ENCODE results near the gene TMEM126B.
"Not testable (repeated sequence)": the region's sequence is repeated elsewhere in the genome, so short reads cannot be mapped to it uniquely, and the experiment has no call there.

TMEM126B gene

DNA sequence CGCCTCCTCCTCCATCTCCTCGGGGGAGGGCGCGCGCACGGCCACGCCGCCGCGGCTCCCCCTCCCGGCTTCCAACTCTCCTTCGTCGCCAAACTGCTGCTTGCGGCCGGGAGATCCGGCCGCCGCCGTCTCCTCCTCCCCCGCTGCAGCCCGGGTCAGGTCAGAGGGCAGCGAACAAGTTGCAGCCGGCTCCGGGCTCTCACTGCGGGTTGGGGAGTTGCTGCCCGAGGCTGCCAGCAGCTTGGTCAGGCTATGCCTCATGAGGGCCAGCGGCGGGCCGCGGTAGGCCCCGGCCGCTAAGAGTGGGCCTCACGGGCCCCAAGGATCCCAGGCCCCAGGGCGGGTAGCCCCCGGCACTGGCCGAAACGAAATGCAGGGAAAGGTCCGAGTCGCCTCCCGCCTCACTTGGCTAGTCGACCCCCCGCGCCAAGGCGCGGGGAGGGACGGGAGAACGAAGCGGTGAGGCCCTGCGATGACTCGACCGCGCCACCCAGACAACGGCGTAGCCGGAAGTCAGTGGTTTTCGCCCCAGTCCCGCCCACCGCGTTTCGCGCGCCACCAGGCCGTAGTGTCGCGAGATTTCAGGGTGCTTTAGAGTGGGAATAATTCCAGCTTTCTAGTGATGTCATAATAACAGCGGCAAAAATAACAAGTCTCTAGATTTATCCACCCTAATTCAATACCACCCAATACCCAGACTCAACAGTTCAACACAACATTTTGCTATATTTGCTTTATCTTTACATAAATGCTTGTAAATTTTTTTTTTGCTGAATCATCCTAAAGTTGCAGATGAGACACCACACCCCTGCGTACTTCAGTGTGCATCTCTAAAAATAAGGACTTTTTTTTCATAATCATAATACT lies 36.5 kb downstream of the TMEM126B start, which contains the start of gene CREBZF:
Gene CREBZF, minus strand, starts transcription at position 515 of the 867 bp plus-strand sequence. Its CDS starts 254 bp downstream, at position 261.
- Histone ChIP-seq H3K9ac (ENCODE audit: low read length in 2 of 2) (peak within 1 kb of the TSS; percentile 97 to 98), H3K4me3 (ENCODE audit: low read length in 2 of 2) (peak within 1 kb of the TSS; percentile 91 to 92), H3K4me1 (ENCODE audit: control insufficient read depth, insufficient read depth, low read length) (no peaks in the 10 kb centered on the region), H3K27me3 (ENCODE audit: control insufficient read depth in 1 of 2, insufficient read depth in 2 of 2, low read length in 2 of 2) (no peaks in the 10 kb centered on the region), H3K36me3 (ENCODE audit: control insufficient read depth in 2 of 2, insufficient read depth in 2 of 2, low read length in 2 of 2) (peaks cover 0 to 5% of the 10 kb centered on the region in 2 donors), H3K9me3 (ENCODE audit: control insufficient read depth in 2 of 2, low read length in 2 of 2) (no peaks in the 10 kb centered on the region), H3K27ac (ENCODE audit: low read length) (peak within 1 kb of the TSS; percentile 96)

DNA sequence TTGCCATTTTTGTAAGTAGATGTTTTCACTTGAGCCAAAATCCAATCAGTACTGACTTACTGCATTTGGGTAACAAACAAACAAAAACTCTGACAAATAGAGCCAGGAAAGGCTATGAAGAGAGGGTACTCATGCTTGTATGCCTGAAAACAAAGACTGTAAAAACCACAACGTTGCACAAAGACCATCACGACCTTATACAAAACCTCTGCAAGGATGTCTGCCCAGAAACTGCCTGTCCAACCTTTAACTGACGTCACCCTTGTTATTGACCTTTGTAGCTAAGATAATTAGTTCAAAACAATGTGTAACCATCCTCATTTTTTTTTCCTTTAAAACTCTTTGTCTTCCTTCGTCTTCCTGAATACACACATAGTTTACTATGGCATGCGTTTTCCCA lies 37.3 kb downstream of the TMEM126B start:
- Histone ChIP-seq H3K36me3 (ENCODE audit: control insufficient read depth in 2 of 2, insufficient read depth in 2 of 2, low read length in 2 of 2) (no peaks in the 10 kb centered on the region), H3K4me1 (ENCODE audit: control insufficient read depth, insufficient read depth, low read length) (no peaks in the 10 kb centered on the region), H3K27me3 (ENCODE audit: control insufficient read depth in 1 of 2, insufficient read depth in 2 of 2, low read length in 2 of 2) (no peaks in the 10 kb centered on the region), H3K27ac (ENCODE audit: low read length) (no peak overlapping the region), H3K4me3 (ENCODE audit: low read length in 2 of 2) (no peak overlapping the region), H3K9ac (ENCODE audit: low read length in 2 of 2) (no peak overlapping the region), H3K9me3 (ENCODE audit: control insufficient read depth in 2 of 2, low read length in 2 of 2) (no peaks in the 10 kb centered on the region)

DNA sequence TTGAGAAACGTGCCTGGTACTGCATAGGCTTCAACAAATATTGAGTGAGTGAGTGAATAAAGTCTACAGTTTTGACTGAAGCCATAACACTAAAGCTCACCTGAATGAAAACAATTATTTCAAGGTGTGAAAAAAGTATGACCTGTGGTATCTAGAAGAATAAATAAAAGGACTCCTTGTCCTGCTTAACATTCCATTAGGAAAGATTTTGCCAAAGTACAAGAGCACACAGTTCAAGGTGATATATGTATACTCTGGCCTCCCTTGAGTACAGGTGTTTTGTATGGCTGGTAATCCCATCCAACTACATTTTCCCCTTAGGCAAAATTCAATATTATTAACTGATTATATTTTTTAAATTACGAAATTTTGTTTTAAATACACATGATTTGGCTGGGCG lies 38.3 kb downstream of the TMEM126B start:
- Histone ChIP-seq H3K36me3 (ENCODE audit: control insufficient read depth in 2 of 2, insufficient read depth in 2 of 2, low read length in 2 of 2) (no peaks in the 10 kb centered on the region), H3K27ac (ENCODE audit: low read length) (no peak overlapping the region), H3K4me1 (ENCODE audit: control insufficient read depth, insufficient read depth, low read length) (no peaks in the 10 kb centered on the region), H3K27me3 (ENCODE audit: control insufficient read depth in 1 of 2, insufficient read depth in 2 of 2, low read length in 2 of 2) (no peaks in the 10 kb centered on the region), H3K9me3 (ENCODE audit: control insufficient read depth in 2 of 2, low read length in 2 of 2) (no peaks in the 10 kb centered on the region), H3K4me3 (ENCODE audit: low read length in 2 of 2) (no peak overlapping the region), H3K9ac (ENCODE audit: low read length in 2 of 2) (no peak overlapping the region)

DNA sequence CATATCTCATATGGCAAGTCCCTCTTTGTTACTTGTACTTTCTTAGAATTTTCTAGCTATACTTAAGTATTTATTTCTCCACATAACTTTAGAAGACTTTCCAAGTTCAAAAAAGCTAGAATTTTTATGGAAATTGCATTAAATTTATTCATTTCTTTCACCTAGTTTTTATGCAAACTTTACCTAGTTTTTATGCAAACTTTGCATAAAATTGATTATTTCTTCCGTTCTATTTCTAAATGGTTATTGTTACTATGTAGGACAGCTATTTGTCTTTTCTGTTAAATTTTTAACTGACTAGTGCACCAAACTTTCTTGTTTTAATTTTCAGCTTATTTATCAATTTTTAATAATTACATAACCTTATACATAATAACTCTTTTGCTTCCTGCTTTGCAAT lies 39.8 kb downstream of the TMEM126B start:
- H3K9ac ChIP-seq (ENCODE audit: low read length in 2 of 2) = no peak overlapping the region
- no peaks in the 10 kb centered on the region for H3K27me3 ChIP-seq (ENCODE audit: control insufficient read depth in 1 of 2, insufficient read depth in 2 of 2, low read length in 2 of 2)
- no peaks in the 10 kb centered on the region for H3K9me3 ChIP-seq (ENCODE audit: control insufficient read depth in 2 of 2, low read length in 2 of 2)
- no peak overlapping the region for H3K4me3 ChIP-seq (ENCODE audit: low read length in 2 of 2)
- H3K36me3 ChIP-seq (ENCODE audit: control insufficient read depth in 2 of 2, insufficient read depth in 2 of 2, low read length in 2 of 2) = no peaks in the 10 kb centered on the region
- no peaks in the 10 kb centered on the region for H3K4me1 ChIP-seq (ENCODE audit: control insufficient read depth, insufficient read depth, low read length)
- H3K27ac ChIP-seq (ENCODE audit: low read length) = no peak overlapping the region

DNA sequence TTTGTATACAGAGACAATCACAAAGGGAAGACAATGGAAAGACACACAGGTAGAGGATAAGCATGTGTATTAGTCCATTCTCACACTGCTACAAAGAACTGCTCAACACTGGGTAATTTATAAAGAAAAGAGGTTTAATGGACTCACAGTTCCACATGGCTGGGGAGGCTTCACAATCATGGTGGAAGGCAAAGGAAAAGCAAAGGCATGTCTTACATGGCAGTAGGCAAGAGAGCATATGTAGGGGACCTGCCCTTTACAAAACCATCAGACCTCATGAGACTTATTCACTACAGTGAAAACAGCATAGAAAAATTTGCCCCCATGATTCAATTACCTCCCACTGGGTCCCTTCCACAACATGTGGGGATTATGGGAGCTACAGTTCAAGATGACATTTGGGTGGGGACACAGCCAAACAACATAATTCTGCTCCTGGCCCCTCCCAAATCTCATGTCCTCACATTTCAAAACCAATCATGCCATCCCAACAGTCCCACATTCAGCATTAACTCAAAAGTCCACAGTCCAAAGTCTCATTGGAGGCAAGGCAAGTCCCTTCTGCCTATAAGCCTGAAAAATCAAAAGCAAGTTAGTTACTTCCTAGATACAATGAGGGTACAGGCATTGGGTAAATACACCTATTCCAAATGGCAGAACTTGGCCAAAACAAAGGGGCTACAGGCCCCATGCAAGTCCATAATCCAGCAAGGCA lies 42.7 kb downstream of the TMEM126B start:
- H3K4me3 ChIP-seq (ENCODE audit: low read length in 2 of 2); H3K27ac ChIP-seq (ENCODE audit: low read length); H3K4me1 ChIP-seq (ENCODE audit: control insufficient read depth, insufficient read depth, low read length); H3K27me3 ChIP-seq (ENCODE audit: control insufficient read depth in 1 of 2, insufficient read depth in 2 of 2, low read length in 2 of 2); H3K9me3 ChIP-seq (ENCODE audit: control insufficient read depth in 2 of 2, low read length in 2 of 2); H3K9ac ChIP-seq (ENCODE audit: low read length in 2 of 2); H3K36me3 ChIP-seq (ENCODE audit: control insufficient read depth in 2 of 2, insufficient read depth in 2 of 2, low read length in 2 of 2): not testable (repeated sequence)

DNA sequence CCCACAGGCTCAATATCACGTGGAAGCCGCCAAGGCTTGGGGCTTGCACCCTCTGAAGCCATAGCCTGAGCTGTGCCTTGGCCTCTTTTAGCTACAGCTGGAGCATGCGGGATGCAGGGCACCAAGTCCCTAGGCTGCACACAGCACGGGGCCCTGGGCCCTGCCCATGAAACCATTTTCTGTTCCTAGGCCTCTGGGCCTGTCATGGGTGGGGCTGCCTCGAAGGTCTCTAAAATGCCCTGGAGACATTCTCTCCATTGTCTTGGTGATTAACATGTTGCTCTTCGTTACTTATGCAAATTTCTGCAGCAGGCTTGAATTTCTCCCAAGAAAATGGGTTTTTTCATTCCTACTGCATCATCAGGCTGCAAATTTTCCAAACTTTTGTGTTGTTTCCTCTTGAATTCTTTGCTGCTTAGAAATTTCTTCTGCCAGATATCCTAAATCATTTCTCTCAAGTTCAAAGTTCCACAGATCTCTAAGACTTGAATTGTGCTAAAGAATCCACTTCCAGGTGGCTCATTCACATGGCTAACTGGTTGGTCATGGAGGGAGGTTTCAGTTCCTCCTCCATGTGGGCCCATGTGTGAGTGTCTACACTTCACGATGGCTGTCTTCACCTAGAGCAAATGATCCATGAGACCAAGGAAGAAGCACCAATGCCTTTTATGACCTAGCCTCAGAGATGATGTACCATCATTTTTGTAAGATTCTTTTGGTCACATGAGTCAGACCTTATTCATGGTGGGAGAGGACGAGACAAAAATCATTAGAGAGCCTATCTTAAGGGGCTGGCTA lies 43.9 kb downstream of the TMEM126B start:
- Histone ChIP-seq H3K4me1 (ENCODE audit: control insufficient read depth, insufficient read depth, low read length) (no peaks in the 10 kb centered on the region), H3K27ac (ENCODE audit: low read length) (no peak overlapping the region), H3K4me3 (ENCODE audit: low read length in 2 of 2) (no peak overlapping the region), H3K27me3 (ENCODE audit: control insufficient read depth in 1 of 2, insufficient read depth in 2 of 2, low read length in 2 of 2) (no peaks in the 10 kb centered on the region), H3K36me3 (ENCODE audit: control insufficient read depth in 2 of 2, insufficient read depth in 2 of 2, low read length in 2 of 2) (no peaks in the 10 kb centered on the region), H3K9me3 (ENCODE audit: control insufficient read depth in 2 of 2, low read length in 2 of 2) (peaks cover 0 to 2% of the 10 kb centered on the region in 2 donors), H3K9ac (ENCODE audit: low read length in 2 of 2) (no peak overlapping the region)

DNA sequence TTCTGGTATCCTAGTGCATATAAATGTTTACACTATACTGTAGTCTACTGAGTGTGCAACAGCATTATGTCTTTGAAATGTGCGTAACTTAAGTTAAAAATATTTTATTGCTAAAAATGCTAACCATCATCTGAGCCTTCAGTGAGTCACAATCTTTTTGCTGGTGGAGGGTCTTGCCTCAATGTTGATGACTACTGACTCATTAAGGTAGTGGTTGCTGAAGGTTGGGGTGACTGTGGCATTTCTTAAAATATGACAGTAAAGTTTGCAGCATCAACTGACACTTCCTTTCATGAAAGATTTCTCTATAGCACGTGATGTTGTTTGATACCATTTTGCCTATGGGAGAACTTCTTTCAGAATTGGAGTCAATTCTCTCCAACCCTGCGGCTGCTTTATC lies 45.0 kb downstream of the TMEM126B start:
- Histone ChIP-seq H3K27ac (ENCODE audit: low read length) (no peak overlapping the region), H3K4me3 (ENCODE audit: low read length in 2 of 2) (no peak overlapping the region), H3K27me3 (ENCODE audit: control insufficient read depth in 1 of 2, insufficient read depth in 2 of 2, low read length in 2 of 2) (no peaks in the 10 kb centered on the region), H3K36me3 (ENCODE audit: control insufficient read depth in 2 of 2, insufficient read depth in 2 of 2, low read length in 2 of 2) (no peaks in the 10 kb centered on the region), H3K4me1 (ENCODE audit: control insufficient read depth, insufficient read depth, low read length) (no peaks in the 10 kb centered on the region), H3K9ac (ENCODE audit: low read length in 2 of 2) (no peak overlapping the region), H3K9me3 (ENCODE audit: control insufficient read depth in 2 of 2, low read length in 2 of 2) (peaks cover 0 to 2% of the 10 kb centered on the region in 2 donors)

DNA sequence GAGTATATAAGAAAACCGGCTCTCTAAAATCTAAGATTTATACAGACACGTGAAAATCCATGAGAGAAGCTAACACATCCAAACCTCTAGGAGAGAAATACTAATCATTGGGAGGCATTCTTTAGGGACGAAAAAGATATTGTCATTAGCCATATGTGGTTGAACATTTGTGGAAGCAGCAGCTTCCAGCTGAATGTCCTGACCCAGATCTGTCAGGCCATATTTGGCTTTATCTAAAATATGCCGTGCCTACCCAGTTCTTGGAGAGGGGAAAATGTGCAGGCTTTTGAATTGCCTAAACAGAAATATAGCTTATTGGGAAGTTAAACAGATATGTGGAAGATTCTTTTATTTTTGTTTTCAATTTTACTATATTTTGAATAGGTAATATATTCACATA lies 51.2 kb downstream of the TMEM126B start:
- Histone ChIP-seq H3K27me3 (ENCODE audit: control insufficient read depth in 1 of 2, insufficient read depth in 2 of 2, low read length in 2 of 2) (no peaks in the 10 kb centered on the region), H3K4me3 (ENCODE audit: low read length in 2 of 2) (no peak overlapping the region), H3K4me1 (ENCODE audit: control insufficient read depth, insufficient read depth, low read length) (peaks cover 16% of the 10 kb centered on the region), H3K27ac (ENCODE audit: low read length) (no peak overlapping the region), H3K9me3 (ENCODE audit: control insufficient read depth in 2 of 2, low read length in 2 of 2) (peaks cover 0 to under 1% of the 10 kb centered on the region in 2 donors), H3K36me3 (ENCODE audit: control insufficient read depth in 2 of 2, insufficient read depth in 2 of 2, low read length in 2 of 2) (no peaks in the 10 kb centered on the region), H3K9ac (ENCODE audit: low read length in 2 of 2) (no peak overlapping the region)

DNA sequence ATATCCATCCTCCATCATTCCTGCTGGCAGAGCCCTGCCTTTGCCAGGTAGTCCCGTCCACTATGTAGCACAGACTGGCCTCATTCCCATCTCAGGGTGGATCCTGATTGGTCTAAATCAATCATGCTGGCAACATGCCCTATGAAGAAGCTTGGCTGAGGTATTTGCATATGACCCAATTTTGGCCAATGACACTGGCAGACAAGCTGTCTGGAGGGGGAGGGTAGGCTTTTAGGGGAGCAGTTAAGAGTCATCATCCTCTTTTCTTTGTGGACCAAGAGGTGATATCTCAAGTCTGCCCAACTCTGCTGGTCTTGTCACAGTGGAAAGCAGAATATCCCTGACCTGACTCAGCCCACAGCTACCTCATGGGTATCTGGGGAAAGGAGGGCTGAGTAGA lies 52.5 kb downstream of the TMEM126B start:
- Histone ChIP-seq H3K9me3 (ENCODE audit: control insufficient read depth in 2 of 2, low read length in 2 of 2) (no peaks in the 10 kb centered on the region), H3K27ac (ENCODE audit: low read length) (no peak overlapping the region), H3K9ac (ENCODE audit: low read length in 2 of 2) (no peak overlapping the region), H3K4me1 (ENCODE audit: control insufficient read depth, insufficient read depth, low read length) (peaks cover 30% of the 10 kb centered on the region), H3K36me3 (ENCODE audit: control insufficient read depth in 2 of 2, insufficient read depth in 2 of 2, low read length in 2 of 2) (no peaks in the 10 kb centered on the region), H3K27me3 (ENCODE audit: control insufficient read depth in 1 of 2, insufficient read depth in 2 of 2, low read length in 2 of 2) (no peaks in the 10 kb centered on the region), H3K4me3 (ENCODE audit: low read length in 2 of 2) (no peak overlapping the region)
